GM21390 (cell line): ENCODE results near the gene TRMO.

Source experiments
- ATAC-seq: cut with Tn5 transposase; IDR thresholded peaks from one replicate; pipeline ENCODE4 v1.9.1; 2021; ENCODE audit not compliant: unreplicated experiment

Gene TRMO

GRCh38 chr9:97938081-97938644 is 15.9 kb upstream of the TRMO start, which contains the start of gene HEMGN:
HEMGN (minus strand) TSS chr9:97938172; CDS start chr9:97938136, 36 bp downstream.
- no peak for ATAC-seq

GRCh38 chr9:97936998-97937397 is 14.7 kb upstream of the TRMO start:
- no peak for ATAC-seq

- no peak for ATAC-seq
Observed at GRCh38 chr9:97935276-97935675, 13.0 kb upstream of the TRMO start.

GRCh38 chr9:97934321-97935115 is 12.2 kb upstream of the TRMO start:
- no peak for ATAC-seq

- no peak for ATAC-seq
Observed at GRCh38 chr9:97933297-97933998, 11.1 kb upstream of the TRMO start.

GRCh38 chr9:97930972-97931371 is 8.7 kb upstream of the TRMO start:
- no peak for ATAC-seq

- no peak for ATAC-seq
Observed at GRCh38 chr9:97928986-97929604, 6.8 kb upstream of the TRMO start.

GRCh38 chr9:97925497-97926334 is 3.4 kb upstream of the TRMO start:
- no peak for ATAC-seq

GRCh38 chr9:97924386-97924785 is 2.1 kb upstream of the TRMO start:
- ATAC-seq = no peak

GRCh38 chr9:97923529-97924108 is 1.3 kb upstream of the TRMO start:
- no peak for ATAC-seq

GRCh38 chr9:97919217-97919813 is 3.0 kb downstream of the TRMO start:
- no peak for ATAC-seq

- ATAC-seq = no peak
Observed at GRCh38 chr9:97918611-97919010, 3.7 kb downstream of the TRMO start.

- ATAC-seq = no peak
Observed at GRCh38 chr9:97911970-97912369, 10.3 kb downstream of the TRMO start.

GRCh38 chr9:97911528-97911927 is 10.8 kb downstream of the TRMO start:
- ATAC-seq = no peak

- ATAC-seq = no peak
Observed at GRCh38 chr9:97910357-97910756, 11.9 kb downstream of the TRMO start.

GRCh38 chr9:97908705-97909104 is 13.6 kb downstream of the TRMO start:
- ATAC-seq = no peak

GRCh38 chr9:97907632-97908031 is 14.7 kb downstream of the TRMO start:
- no peak for ATAC-seq

- ATAC-seq = no peak
Observed at GRCh38 chr9:97907046-97907445, 15.3 kb downstream of the TRMO start.

- no peak for ATAC-seq
Observed at GRCh38 chr9:97906236-97906831, 16.0 kb downstream of the TRMO start.

GRCh38 chr9:97905228-97905627 is 17.1 kb downstream of the TRMO start:
- no peak for ATAC-seq
